ENCODE data around the gene FLNB. TPM values are rescaled to one million over a fixed set of nuclear protein-coding genes. Genes with fewer than 3 reads are reported as not detected.

The FLNB gene
- polyA plus RNA-seq, 1 of the 3 experiments (the other 2 are of a cell fraction) = 127 TPM

DNA sequence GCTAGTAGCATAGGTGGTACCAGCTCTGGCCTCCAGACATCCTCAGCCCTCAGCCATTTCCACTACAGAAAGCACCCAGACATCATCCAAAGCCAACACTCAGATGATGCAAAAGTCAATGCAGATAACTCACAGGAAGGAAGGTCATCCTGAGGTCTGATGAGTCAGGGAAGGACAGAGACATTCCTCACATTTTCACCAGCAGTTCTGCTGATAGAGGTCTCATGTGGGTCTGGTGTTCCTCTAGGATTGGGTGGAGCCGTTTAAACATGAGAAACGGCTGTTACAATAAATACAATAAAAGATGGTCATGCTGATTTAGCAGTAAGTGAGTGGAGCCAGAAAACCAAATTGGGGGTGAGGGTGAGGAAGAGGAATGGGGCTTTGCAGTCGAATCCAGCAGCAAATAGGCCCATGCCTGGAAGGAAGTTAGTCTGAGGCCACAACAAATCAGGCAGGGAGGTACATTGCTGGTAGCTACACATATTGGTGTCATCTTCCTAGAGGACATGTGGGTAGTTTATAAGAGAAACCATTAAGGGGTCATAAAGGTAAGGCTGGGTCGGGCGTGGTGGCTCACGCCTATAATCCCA lies 33.3 kb upstream of the FLNB start (continued):
- TF ChIP-seq TCF12 (IDR thresholded peaks at IDR 0.05) (peak; percentile 97), POLR2AphosphoS5 (IDR thresholded peaks at IDR 0.05; ENCODE audit: low read depth, low read length) (peak; percentile 87), MXI1 (IDR thresholded peaks at IDR 0.05; ENCODE audit: low read depth, low read length) (no peak), EP300 (IDR thresholded peaks at IDR 0.05; ENCODE audit: borderline replicate concordance in 1 of 2, low read depth in 1 of 2, low read length in 1 of 2) (peak; percentile 55 to 97; a peak in 3 of 4 replicates), RCOR1 (IDR thresholded peaks at IDR 0.05; ENCODE audit: low read length) (peak; percentile 67; the same call in 1 of the 2 replicates), MAX (IDR thresholded peaks at IDR 0.05; ENCODE audit: low read depth) (peak; percentile 84), SIN3A (IDR thresholded peaks at IDR 0.05; ENCODE audit: borderline replicate concordance, low read depth, low read length) (peak; percentile 74; the same call in 1 of the 2 replicates), FOSL2 (IDR thresholded peaks at IDR 0.05; ENCODE audit: borderline replicate concordance, low read depth) (peak; percentile 97), ZBTB33 (IDR thresholded peaks at IDR 0.05; ENCODE audit: borderline replicate concordance, low read depth) (peak; percentile 72; the same call in 1 of the 2 replicates)

DNA sequence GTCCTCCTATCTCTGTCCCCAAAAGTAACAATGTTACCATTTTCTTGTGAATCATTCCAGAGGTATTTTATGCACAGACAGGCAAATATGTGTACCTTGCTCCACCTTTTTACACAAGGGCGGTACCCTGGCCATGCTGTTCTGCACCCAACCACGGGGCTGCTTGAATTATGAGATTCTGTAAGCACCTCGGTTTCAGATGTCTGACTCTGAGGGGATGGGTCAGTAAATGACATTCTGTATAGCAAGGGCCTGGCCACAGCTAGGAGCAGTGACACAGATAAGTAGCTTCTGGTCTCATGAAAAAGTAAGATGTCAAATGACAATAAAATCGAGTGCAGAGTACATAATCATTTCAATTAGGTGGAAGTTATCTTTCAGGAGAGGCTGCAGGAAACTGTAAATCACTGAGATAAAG lies 30.4 kb upstream of the FLNB start:
- Histone ChIP-seq H3K79me2 (ENCODE audit: insufficient read depth) (no peaks in the 10 kb centered on the region), H3K9ac (peak overlapping the region; percentile 44; the same call in 1 of the 2 replicates), H3K36me3 (replicated peaks in 1 of 2; ENCODE audit: control insufficient read depth in 1 of 2, insufficient read depth in 2 of 2, low read length in 1 of 2) (no peaks in the 10 kb centered on the region), H3K27ac (ENCODE audit: low read depth in 2 of 2, low read length in 1 of 2) (peak overlapping the region; percentile 40 to 57), H3F3A (replicated peaks; ENCODE audit: insufficient read depth) (peaks cover 29% of the 10 kb centered on the region), H4K20me1 (ENCODE audit: insufficient read depth) (no peaks in the 10 kb centered on the region), H3K9me2 (no peaks in the 10 kb centered on the region), H3K4me3 (ENCODE audit: low read depth in 2 of 2, low read length in 1 of 2) (no peak overlapping the region), H3K4me2 (peak overlapping the region; percentile 65), H2AFZ (ENCODE audit: low read depth) (peak overlapping the region; percentile 84; the same call in 1 of the 2 replicates), H3K27me3 (ENCODE audit: insufficient read depth) (no peaks in the 10 kb centered on the region), H3K4me1 (ENCODE audit: control insufficient read depth in 1 of 2, insufficient read depth in 2 of 2, low read depth in 1 of 2, low read length in 1 of 2) (peaks cover 17 to 33% of the 10 kb centered on the region in 2 experiments), H3K9me3 (no peaks in the 10 kb centered on the region)
- WGBS (ENCODE audit: low lambda C conversion rate) = 42% methylated on average over 4 of the region's 4 CpGs
- CTCF ChIA-PET = interaction anchor here (1.1 to 1.9 kb wide), 2 partner anchors 30 to 33 kb away, joined by 3 to 6 read pairs; no protein-coding TSS in a partner anchor
- DNase-seq = peak; percentile 30
- TF ChIP-seq GATA2 (CRISPR knock-in tag; IDR thresholded peaks at IDR 0.05) (0 out of 2 replicates have a peak, but pooled peaks have one; percentile 24), CTCF (IDR thresholded peaks at IDR 0.05) (no peak), SIN3A (IDR thresholded peaks at IDR 0.05; ENCODE audit: borderline replicate concordance, low read depth, low read length) (no peak), CHD2 (IDR thresholded peaks at IDR 0.05; ENCODE audit: low read length, partially characterized antibody) (no peak), GABPA (IDR thresholded peaks at IDR 0.05; ENCODE audit: low read depth) (no peak)
- POLR2A ChIA-PET = no interaction called here

Data from SK-N-SH (cell line).